EH (cell line): ENCODE data around the gene MCTS1.
"Not testable (repeated sequence)": the region's sequence is repeated elsewhere in the genome, so short reads cannot be mapped to it uniquely, and the experiment has no call there.

Experiments
- DNase-seq: peaks from one replicate; pipeline ENCODE4 v3.0.0-alpha.2; 2015; ENCODE audit warnings: low read depth

MCTS1 gene, protein sequence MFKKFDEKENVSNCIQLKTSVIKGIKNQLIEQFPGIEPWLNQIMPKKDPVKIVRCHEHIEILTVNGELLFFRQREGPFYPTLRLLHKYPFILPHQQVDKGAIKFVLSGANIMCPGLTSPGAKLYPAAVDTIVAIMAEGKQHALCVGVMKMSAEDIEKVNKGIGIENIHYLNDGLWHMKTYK

GRCh38 chrX:120603707-120604360 lies at the start of gene MCTS1:
Gene MCTS1, plus strand, starts transcription at chrX:120604101. Its CDS starts 136 bp downstream, at chrX:120604237.
- peak; percentile 97 for DNase-seq

DNA sequence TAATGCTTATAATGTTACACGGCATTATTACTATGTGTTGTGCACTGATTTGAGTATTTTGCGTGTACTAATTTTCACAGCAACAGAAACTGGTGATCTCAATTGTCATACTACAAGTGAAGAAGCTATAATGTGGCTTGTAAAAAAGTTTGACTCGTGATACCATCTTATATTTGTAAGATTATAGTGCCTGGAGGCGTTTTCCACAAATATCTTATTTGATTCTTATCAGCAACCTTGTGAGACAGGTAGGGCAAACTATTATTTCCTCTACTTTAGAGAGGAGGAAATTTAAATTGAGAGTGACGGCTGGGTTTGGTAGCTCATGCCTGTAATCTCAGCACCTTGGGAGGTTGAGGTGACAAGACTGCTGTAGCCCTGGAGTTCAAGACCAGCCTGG lies 47.6 kb upstream of the MCTS1 start:
- no peak for DNase-seq

DNA sequence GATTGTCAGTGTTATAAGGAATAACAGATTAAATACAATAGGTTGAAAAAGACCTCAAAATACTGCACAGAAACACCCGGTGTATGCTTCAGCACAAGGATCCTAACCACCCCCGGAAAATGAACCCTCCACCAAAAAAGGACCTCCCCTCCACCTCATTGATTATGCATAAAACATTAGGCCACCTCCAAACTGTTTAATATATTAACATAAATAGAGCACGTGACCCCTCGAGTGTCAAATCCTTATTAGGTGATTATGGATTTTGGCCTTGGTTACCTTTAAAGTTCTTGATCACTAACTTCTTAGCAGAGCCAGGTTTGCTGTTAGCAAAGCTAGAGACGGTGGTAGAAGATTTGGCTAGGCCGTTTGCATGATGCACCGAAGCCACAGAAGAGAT lies 44.1 kb upstream of the MCTS1 start:
- DNase-seq = peak; percentile 36

- DNase-seq = peak; percentile 75
These were observed 43.5 kb upstream of the MCTS1 start for GRCh38 chrX:120560405-120560841.

- peak; percentile 96 for DNase-seq
These were observed 42.9 kb upstream of the MCTS1 start, which contains the start of gene CUL4B for GRCh38 chrX:120560842-120561633. Gene CUL4B, minus strand, starts transcription at chrX:120560962. Its CDS starts 324 bp downstream, at chrX:120560638.

- no peak for DNase-seq
These were observed 42.0 kb upstream of the MCTS1 start for GRCh38 chrX:120561634-120562568.

- no peak for DNase-seq
These were observed 41.4 kb upstream of the MCTS1 start for GRCh38 chrX:120562569-120562926.

GRCh38 chrX:120564925-120565324 lies 39.0 kb upstream of the MCTS1 start:
- DNase-seq = no peak

DNA sequence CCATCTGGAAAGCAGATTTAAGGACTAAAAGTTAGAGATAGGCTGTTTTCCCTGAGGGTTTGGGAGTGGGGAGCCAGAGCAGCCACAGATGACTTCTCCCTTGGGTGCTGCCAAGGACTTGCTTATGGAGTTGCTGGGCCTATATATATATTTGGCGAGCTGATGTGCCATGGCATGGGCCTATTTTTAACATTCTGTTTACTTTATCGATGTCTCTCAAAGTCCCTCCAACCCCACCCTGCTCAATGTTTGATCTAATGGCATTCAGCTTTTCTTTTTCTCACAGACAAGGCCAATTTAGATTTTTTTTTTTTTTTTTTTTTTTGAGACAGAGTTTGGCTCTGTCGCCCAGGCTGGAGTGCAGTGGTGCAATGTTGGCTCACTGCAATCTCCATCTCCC lies 37.1 kb upstream of the MCTS1 start:
- DNase-seq = no peak

DNA sequence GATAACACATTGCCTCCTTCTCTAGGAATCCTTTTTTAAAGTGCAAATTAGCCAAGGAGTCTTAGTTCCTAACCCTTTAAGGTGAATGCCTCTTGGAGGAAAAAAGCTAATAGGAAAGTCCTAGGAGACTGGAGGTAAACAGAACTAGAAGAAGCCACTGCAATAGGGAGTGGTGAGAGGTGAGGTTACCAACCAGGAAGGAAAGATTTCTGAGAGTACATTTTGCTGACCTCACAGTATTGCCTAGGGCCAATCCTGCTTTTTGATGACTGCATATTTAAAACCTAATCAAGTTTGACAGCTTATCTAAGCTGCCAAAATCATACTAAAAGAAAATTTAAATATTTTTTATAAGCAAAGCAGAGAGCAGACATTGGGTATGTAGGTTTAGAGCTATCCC lies 35.9 kb upstream of the MCTS1 start:
- DNase-seq = no peak

DNA sequence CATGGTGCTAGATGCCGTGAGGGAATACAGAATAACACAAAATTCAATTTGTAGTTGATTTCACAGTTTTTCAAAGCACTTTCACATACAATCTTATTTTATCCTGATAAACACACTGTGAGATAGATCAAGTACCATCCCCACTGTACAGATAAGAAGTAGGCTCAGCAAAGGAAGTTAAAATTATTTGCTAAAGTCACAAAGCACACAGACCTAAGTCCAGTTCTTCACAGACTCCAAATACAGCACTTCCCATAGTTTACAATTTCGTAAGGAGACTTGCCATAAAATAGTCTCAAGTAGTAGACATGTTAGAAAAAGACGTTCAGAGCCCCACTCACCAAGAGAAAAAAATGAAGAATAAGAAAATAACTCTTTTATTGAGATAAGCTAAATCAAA lies 35.3 kb upstream of the MCTS1 start:
- DNase-seq = no peak

DNA sequence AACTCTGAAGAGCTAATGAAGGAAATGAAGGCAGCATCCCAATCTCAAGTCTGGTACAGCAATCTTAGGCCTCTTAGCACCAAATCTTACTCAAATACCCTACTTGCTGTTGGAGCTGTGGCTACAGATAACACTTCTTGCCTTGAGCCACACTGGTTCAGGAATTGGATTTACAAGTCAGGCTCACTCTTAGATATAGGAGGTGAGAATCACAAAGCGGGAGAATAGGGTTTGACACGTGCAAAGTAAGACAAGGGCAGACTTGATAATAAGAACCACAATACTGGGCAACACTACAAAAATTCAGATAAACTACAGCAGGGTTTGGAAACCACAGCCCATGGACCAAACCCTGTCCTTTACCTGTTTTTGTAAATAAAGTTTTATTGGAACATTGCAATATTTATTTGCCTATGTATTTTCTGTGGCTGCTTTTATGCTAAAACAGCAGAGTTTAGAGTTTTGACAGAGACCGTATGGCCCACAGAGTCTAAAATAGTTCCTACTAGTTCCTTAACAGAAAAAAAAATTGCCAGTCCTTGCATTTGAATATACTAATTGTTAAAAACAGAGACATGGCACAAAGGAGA lies 33.8 kb upstream of the MCTS1 start:
- DNase-seq = no peak

DNA sequence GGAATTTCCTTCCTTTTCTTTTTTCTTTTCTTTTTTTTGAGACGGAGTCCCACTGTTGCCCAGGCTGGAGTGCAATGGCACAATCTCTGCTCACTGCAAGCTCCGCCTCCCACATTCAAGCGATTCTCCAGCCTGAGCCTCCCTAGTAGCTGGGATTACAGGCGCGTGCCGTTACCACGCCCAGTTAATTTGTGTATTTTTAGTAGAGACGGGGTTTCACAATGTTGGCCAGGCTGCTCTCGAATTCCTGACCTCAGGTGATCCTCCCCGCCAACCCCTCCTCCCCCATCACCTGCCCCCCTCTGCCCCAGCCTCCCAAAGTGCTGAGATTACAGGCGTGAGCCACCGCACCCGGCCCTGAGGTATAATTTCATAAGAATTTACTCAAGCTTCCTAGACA lies 30.1 kb upstream of the MCTS1 start:
- not testable (repeated sequence) for DNase-seq

GRCh38 chrX:120575379-120576114 lies 28.4 kb upstream of the MCTS1 start:
- no peak for DNase-seq

DNA sequence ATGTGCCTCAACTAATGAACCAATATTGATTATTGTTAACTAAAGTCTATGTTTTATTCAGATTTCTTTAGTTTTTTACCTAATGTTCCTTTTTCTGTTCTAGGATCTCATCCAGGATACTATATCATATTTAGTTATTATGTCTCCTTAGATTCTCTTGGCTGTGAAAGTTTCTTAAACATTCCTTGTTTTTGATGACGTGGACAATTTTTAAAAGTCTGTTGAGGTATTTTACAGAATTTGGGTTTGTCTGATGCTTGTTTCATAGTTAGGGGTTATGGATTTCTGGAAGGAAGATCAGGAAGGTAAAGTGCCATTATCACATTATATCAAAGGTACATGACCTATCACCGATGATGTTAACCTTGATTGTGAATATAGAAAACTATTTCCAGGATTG lies 18.2 kb upstream of the MCTS1 start:
- no peak for DNase-seq

DNA sequence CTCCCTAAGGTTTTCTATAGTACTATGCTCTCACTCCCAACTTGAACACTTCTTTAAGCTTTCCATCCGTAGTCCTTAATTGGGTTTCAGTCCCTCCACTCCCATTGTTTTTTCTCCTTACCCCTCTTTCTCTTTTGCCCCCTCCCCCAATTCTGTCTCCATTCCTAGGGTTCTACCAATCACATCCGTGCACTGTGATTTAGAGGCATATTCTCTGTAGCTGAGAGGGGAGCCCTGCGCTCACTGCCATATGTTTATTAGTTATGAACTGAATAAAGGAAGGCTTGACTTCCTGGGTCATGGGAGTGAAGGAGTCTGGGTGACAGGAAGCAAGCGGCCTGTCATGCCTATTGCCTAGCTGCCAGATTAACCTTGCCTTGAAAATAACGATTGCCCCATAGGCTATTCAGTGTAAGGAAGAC lies 471 bp downstream of the MCTS1 start:
- DNase-seq = peak; percentile 73

DNA sequence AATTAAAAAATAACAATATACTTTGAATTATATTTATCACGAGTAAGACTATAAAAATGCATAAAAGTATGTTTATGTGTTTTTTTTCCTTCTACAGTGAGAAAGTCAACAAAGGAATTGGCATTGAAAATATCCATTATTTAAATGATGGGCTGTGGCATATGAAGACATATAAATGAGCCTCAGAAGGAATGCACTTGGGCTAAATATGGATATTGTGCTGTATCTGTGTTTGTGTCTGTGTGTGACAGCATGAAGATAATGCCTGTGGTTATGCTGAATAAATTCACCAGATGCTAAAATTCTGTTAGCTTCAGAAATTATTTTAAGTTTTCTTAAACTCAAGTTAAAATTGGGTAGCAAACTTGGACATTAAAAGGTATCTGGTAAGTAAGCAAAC lies 8.2 kb downstream of the MCTS1 start:
- DNase-seq = no peak

- no peak for DNase-seq
These were observed 10.9 kb downstream of the MCTS1 start for GRCh38 chrX:120614816-120615215.

DNA sequence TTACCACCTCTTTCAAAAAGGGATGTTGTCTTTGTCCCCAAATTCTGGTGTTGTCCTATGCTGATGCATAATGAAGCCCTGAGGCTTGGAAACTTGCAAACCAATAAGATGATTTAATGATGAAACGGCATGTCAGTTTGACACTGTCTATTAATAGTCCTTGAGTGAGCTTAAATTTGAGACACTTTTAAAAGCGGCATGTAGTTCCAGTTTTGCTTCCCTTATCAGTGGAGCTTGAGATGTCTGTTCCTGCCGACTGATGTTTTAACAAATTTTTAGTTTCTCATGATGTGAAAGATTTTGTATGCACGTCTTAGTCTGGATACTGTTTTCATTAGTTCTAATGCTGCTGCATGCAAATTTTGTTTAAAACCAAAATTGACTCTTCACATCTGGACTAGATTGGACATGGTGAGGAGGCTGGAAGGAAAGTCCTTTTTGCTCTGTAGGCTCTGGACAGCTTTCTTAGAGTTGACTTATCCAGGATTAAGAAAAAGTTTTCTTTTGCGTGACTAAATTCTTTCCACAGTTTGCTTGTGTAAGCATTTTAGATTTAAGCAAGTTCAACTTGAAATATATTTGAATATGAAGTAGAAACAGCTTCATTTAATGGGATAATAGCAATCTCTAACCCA lies 14.2 kb downstream of the MCTS1 start:
- no peak for DNase-seq

DNA sequence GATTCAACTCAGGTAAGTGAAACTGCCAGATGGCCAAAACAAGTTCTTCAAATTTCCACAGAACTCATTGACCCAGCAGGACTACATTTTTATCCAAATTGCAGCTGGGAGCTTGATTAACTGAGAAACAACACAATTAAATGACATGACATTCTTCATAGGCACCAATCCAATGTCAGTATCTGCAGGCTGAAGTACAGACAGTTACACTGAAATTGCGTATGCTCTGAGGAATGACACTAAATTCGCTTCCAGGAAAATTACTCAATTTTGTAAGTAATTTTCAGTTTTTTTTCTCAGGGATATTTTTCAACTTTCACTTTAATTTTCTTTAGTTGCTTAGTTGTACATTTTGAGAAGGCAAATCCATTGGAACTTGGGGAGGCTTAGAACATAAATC lies 21.5 kb downstream of the MCTS1 start:
- DNase-seq = peak; percentile 67
